HepG2 (cell line): Measurements from ENCODE around the gene ESPNL. TPM values are rescaled to one million over a fixed set of nuclear protein-coding genes. Genes with fewer than 3 reads are reported as not detected.

Experiments
- BHLHE40 ChIP-seq: IDR thresholded peaks from 2 replicates; pipeline ENCODE4 v1.6.1; 2011; ENCODE audit warnings: low read length, improper control_type of control experiment
- CBX2 ChIP-seq, 2 experiments: fragments of 200-600 bp in 1 of 2; sonication (generic); formaldehyde crosslinking in 1 of 2; IDR thresholded peaks; 2 replicates each; pipeline versions ENCODE4 v1.7.0 to v1.8.1; 2018 to 2022; ENCODE audit warnings: low read depth in 2 of 2, low read length in 1 of 2, mild to moderate bottlenecking in 1 of 2, missing genetic modification reagents in 1 of 2
- CREM ChIP-seq, 2 experiments: sonication (generic) in 1 of 2; formaldehyde crosslinking in 1 of 2; IDR thresholded peaks; 2 replicates each; pipeline versions ENCODE4 v1.4.0 to v1.6.1; 2016 to 2020; ENCODE audit warnings: antibody characterized with exemption in 1 of 2, mild to moderate bottlenecking in 1 of 2, missing genetic modification reagents in 1 of 2
- FOSL2 ChIP-seq: sonication (generic); formaldehyde crosslinking; IDR thresholded peaks from 2 replicates; pipeline ENCODE4 v1.4.0; 2020; ENCODE audit warnings: missing genetic modification reagents
- HMG20A ChIP-seq: IDR thresholded peaks from 2 replicates; pipeline ENCODE4 v1.6.1; 2016; ENCODE audit warnings: borderline replicate concordance
- HMGA1 ChIP-seq: sonication (generic); formaldehyde crosslinking; conservative IDR thresholded peaks from 2 replicates; pipeline ENCODE4 v1.4.0; 2020; ENCODE audit warnings: missing genetic modification reagents
- HNRNPL ChIP-seq: fragments of 200-400 bp; formaldehyde crosslinking; IDR thresholded peaks from 2 replicates; pipeline ENCODE4 v1.6.1; 2017; ENCODE audit warnings: mild to moderate bottlenecking, low read depth, low read length
- NBN ChIP-seq: fragments of 450-650 bp; conservative IDR thresholded peaks from 2 replicates; pipeline ENCODE4 v1.6.1; 2017
- NONO ChIP-seq, 2 experiments: fragments of 450-650 bp in 1 of 2; sonication (generic) in 1 of 2; formaldehyde crosslinking in 1 of 2; IDR thresholded peaks in 1 of 2; conservative IDR thresholded peaks in 1 of 2; 2 replicates each; pipeline versions ENCODE4 v1.6.1 to v1.8.0; 2017 to 2022; ENCODE audit warnings: mild to moderate bottlenecking in 1 of 2, missing genetic modification reagents in 1 of 2, moderate library complexity in 1 of 2
- NPAS2 ChIP-seq: sonication (generic); formaldehyde crosslinking; IDR thresholded peaks from 2 replicates; pipeline ENCODE4 v1.8.0; 2022; ENCODE audit warnings: mild to moderate bottlenecking, missing genetic modification reagents, borderline replicate concordance
- NR2C2 ChIP-seq: sonication (generic); formaldehyde crosslinking; IDR thresholded peaks from 2 replicates; pipeline ENCODE4 v1.4.0; 2020; ENCODE audit warnings: missing genetic modification reagents, mild to moderate bottlenecking, moderate library complexity, borderline replicate concordance
- RARA ChIP-seq: IDR thresholded peaks from 2 replicates; pipeline ENCODE4 v1.6.1; 2016; ENCODE audit warnings: missing genetic modification reagents, missing compliant biosample characterization
- SATB2 ChIP-seq: sonication (generic); formaldehyde crosslinking; IDR thresholded peaks from 2 replicates; pipeline ENCODE4 v1.5.0; 2020; ENCODE audit warnings: missing genetic modification reagents
- SMARCC2 ChIP-seq: fragments of 450-650 bp; IDR thresholded peaks from 2 replicates; pipeline ENCODE4 v1.6.1; 2017; ENCODE audit warnings: antibody characterized with exemption, mild to moderate bottlenecking
- STAG1 ChIP-seq: sonication (generic); formaldehyde crosslinking; IDR thresholded peaks from 2 replicates; pipeline ENCODE4 v1.4.0; 2020; ENCODE audit warnings: missing genetic modification reagents
- SUZ12 ChIP-seq: fragments of 150-350 bp; IDR thresholded peaks from 2 replicates; pipeline ENCODE4 v1.6.1; 2014; ENCODE audit warnings: low read depth, low read length
- TBX3 ChIP-seq: fragments of 450-650 bp; IDR thresholded peaks from 2 replicates; pipeline ENCODE4 v1.6.1; 2017; ENCODE audit warnings: antibody characterized with exemption, mild to moderate bottlenecking, inconsistent platforms, borderline replicate concordance
- ZNF652 ChIP-seq: IDR thresholded peaks from 2 replicates; pipeline ENCODE4 v1.6.1; 2016; ENCODE audit warnings: low read depth, borderline replicate concordance
- ZNF720 ChIP-seq: sonication (generic); formaldehyde crosslinking; IDR thresholded peaks from 2 replicates; pipeline ENCODE4 v1.4.0; 2020; ENCODE audit warnings: missing genetic modification reagents
- ZNF773 ChIP-seq: sonication (generic); formaldehyde crosslinking; IDR thresholded peaks from 2 replicates; pipeline ENCODE4 v1.4.0; 2020; ENCODE audit warnings: missing genetic modification reagents, borderline replicate concordance
- polyA plus RNA-seq, 8 experiments: library from polyadenylated mRNA; depleted of rRNA in 3 of 8; stranded (reverse) in 7 of 8; unstranded in 1 of 8; fragments of >200 nt; fragmentation: Illumina TruSeq in 4 of 8; extraction: Trizol in 4 of 8; gene quantifications; 2 replicates each; pipeline versions ENCODE4 v1.2.1 to v1.2.3, GENCODE V29; 2011 to 2016; ENCODE audit warnings: low read depth in 4 of 8, missing spikeins in 1 of 8, mixed read lengths in 1 of 8; ENCODE audit not compliant: insufficient read depth in 1 of 8
- total RNA-seq, 5 experiments: library from RNA; depleted of rRNA; stranded (reverse); fragments of >200 nt; fragmentation: Illumina TruSeq; extraction: Trizol; gene quantifications; 2 replicates each; pipeline ENCODE4 v1.2.3, GENCODE V29; 2016; ENCODE audit warnings: low read depth in 1 of 5
- TF ChIP-seq, protein P1 (sequence below): sonication (generic); formaldehyde crosslinking; IDR thresholded peaks from 2 replicates; pipeline ENCODE4 v1.8.1; 2023; ENCODE audit warnings: mild to moderate bottlenecking, moderate library complexity, missing genetic modification reagents
- TF ChIP-seq, protein P2 (sequence below): IDR thresholded peaks from 2 replicates; pipeline ENCODE4 v1.6.1; 2016
- TF ChIP-seq, protein P3 (sequence below): sonication (generic); formaldehyde crosslinking; conservative IDR thresholded peaks from 2 replicates; pipeline ENCODE4 v1.8.0; 2022; ENCODE audit warnings: missing genetic modification reagents
- TF ChIP-seq, protein P4 (sequence below): IDR thresholded peaks from 2 replicates; pipeline ENCODE4 v1.6.1; 2016; ENCODE audit warnings: missing compliant biosample characterization, missing genetic modification reagents, borderline replicate concordance

Gene ESPNL
- total and polyA plus RNA-seq, 2 of the 13 experiments (the other 11 are each of a cell fraction or from before 2014, with no cell fraction given) = 0.45 to 0.80 TPM

DNA sequence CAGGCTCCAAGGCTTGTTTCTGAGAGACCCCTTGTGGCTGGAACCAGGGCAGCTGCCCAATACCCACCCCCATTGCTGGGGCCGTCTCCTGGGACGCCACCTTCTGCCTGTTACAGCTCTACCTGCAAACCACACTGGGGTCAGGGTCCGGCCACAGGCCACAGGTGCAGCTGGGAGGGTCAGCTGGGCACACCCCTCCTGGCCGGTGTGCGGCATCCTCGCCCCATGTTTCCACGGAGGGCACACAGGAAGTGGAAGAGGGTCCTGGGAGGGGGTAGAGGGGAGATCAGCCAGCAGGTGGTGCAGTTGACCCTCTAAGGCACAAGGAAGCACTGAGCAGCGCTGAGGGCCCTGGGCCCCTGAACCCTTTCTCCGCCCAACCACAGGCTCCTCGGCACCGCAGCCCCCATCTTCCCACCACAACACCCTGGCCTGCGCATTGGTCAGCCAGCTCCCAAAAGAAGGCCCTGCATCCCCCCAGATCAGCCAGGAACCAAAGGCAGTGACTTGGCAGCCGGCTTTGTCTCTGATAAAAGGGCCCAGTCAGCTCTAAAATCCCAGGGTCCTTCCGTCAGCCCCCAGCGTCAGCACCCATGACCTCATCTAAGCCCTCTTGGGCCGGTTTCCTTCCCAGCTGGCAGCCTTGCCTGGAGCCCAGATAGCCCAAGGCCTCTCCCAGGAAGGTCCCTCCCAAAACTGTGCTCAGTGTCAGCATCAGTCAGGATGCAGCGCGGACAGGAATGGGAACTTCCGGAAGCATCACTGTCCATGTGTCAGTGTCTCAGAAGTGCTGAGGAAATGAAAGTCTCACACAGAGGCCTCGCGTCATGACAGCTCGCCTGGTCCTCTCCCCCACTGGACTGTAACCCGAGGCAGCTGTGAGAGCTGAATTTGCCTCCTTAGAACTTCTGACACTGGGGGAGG is 60.3 kb downstream of the ESPNL start (continued):
- TF ChIP-seq, protein P1, sequence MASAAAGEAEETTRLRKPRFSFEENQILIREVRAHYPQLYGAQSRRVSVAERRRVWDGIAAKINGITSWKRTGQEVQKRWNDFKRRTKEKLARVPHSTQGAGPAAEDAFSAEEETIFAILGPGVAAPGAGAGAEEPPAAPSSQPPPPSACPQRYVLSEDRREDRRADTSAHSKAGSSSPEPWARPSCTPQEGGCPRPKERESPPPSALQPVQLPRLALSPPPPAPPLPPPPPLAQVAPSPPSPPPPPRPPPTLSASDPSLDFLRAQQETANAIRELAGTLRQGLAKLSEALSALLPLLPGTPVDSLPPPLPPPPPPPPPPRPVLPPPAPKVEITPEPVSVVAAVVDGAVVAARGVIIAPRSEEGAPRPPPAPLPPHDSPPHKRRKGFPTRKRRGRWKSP (CRISPR knock-in tag) = no peak
- TF ChIP-seq ZNF720 (no peak), STAG1 (CRISPR knock-in tag) (peak; percentile 55), FOSL2 (CRISPR knock-in tag) (peak; percentile 9; the same call in 1 of the 2 replicates), SMARCC2 (no peak), BHLHE40 (no peak), NR2C2 (CRISPR knock-in tag) (no peak), SATB2 (CRISPR knock-in tag) (no peak), SUZ12 (no peak), TBX3 (no peak), RARA (peak; percentile 23; the same call in 1 of the 2 replicates), NBN (no peak), HNRNPL (peak; percentile 88; the same call in 1 of the 2 replicates), HMG20A (CRISPR knock-in tag) (no peak), NONO (IDR thresholded peaks at IDR 0.05) (no peak), NONO (CRISPR knock-in tag; conservative IDR thresholded peaks at IDR 0.05) (no peak), HMGA1 (no peak), CREM (IDR thresholded peaks at IDR 0.05) (no peak), CREM (CRISPR knock-in tag; IDR thresholded peaks at IDR 0.05) (no peak), NPAS2 (CRISPR knock-in tag) (no peak), ZNF652 (no peak), CBX2 (IDR thresholded peaks at IDR 0.05; ENCODE audit: low read depth, low read length) (no peak), CBX2 (CRISPR knock-in tag; IDR thresholded peaks at IDR 0.05; ENCODE audit: low read depth) (no peak), ZNF773 (CRISPR knock-in tag) (0 out of 2 replicates have a peak, but pooled peaks have one; percentile 63)
- TF ChIP-seq, protein P2, sequence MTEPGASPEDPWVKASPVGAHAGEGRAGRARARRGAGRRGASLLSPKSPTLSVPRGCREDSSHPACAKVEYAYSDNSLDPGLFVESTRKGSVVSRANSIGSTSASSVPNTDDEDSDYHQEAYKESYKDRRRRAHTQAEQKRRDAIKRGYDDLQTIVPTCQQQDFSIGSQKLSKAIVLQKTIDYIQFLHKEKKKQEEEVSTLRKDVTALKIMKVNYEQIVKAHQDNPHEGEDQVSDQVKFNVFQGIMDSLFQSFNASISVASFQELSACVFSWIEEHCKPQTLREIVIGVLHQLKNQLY (CRISPR knock-in tag) = no peak
- TF ChIP-seq, protein P3, sequence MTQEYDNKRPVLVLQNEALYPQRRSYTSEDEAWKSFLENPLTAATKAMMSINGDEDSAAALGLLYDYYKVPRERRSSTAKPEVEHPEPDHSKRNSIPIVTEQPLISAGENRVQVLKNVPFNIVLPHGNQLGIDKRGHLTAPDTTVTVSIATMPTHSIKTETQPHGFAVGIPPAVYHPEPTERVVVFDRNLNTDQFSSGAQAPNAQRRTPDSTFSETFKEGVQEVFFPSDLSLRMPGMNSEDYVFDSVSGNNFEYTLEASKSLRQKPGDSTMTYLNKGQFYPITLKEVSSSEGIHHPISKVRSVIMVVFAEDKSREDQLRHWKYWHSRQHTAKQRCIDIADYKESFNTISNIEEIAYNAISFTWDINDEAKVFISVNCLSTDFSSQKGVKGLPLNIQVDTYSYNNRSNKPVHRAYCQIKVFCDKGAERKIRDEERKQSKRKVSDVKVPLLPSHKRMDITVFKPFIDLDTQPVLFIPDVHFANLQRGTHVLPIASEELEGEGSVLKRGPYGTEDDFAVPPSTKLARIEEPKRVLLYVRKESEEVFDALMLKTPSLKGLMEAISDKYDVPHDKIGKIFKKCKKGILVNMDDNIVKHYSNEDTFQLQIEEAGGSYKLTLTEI (CRISPR knock-in tag) = no peak
- TF ChIP-seq, protein P4, sequence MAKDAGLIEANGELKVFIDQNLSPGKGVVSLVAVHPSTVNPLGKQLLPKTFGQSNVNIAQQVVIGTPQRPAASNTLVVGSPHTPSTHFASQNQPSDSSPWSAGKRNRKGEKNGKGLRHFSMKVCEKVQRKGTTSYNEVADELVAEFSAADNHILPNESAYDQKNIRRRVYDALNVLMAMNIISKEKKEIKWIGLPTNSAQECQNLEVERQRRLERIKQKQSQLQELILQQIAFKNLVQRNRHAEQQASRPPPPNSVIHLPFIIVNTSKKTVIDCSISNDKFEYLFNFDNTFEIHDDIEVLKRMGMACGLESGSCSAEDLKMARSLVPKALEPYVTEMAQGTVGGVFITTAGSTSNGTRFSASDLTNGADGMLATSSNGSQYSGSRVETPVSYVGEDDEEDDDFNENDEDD (CRISPR knock-in tag) = no peak
